Panc1 (cell line): Measurements from ENCODE around the gene HCRT.

ENCODE experiments used
- CTCF ChIP-seq: fragments of 450-650 bp; IDR thresholded peaks from 2 replicates; pipeline ENCODE4 v1.5.1; 2017; ENCODE audit warnings: mild to moderate bottlenecking
- POLR2AphosphoS5 ChIP-seq: IDR thresholded peaks from 2 replicates; pipeline ENCODE4 v1.6.1; 2012; ENCODE audit warnings: mild to moderate bottlenecking, low read depth, low read length, moderate library complexity
- SIN3A ChIP-seq: IDR thresholded peaks from 2 replicates; pipeline ENCODE4 v1.6.1; 2012; ENCODE audit warnings: low read depth, mild to moderate bottlenecking, low read length, moderate library complexity, borderline replicate concordance; ENCODE audit not compliant: insufficient read depth
- TCF7L2 ChIP-seq: IDR thresholded peaks from 2 replicates; pipeline ENCODE4 v1.6.1; 2011; ENCODE audit warnings: mild to moderate bottlenecking, low read depth, low read length, inconsistent platforms

- TF ChIP-seq CTCF (no peak), POLR2AphosphoS5 (no peak), SIN3A (no peak), TCF7L2 (no peak)
Observed at GRCh38 chr17:42165751-42166150, 19.5 kb downstream of the HCRT start.
